ENCODE data around the gene MAP4.

DNA sequence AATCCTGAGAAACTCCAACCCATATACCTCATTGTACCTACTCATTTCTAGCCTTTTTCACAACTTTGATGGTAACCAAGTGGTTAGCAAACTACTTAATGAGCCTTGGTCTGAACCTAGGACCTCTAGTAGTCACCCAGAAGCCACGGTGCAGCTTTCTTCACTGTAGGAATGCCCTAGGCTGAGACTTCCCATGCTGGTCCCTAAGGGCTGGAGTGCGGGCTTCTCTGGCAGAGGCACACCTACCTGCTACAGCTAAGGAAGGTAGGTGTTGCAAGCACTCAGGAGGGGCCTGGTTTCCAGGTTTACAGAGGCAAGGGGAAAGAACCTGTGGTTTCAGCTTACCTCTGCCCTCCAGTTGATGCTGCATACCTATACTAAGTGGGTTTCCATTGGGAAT, 147.9 kb downstream of the MAP4 start:
- no peak for TF ChIP-seq POLR2A (IDR thresholded peaks at IDR 0.05)
- TF ChIP-seq CTCF (IDR thresholded peaks at IDR 0.05) = no peak
- no peak for TF ChIP-seq POLR2AphosphoS5 (IDR thresholded peaks at IDR 0.05)
- no peak for TF ChIP-seq EP300 (IDR thresholded peaks at IDR 0.05)

All from gastroesophageal sphincter (tissue), 3 donors.